H1 (cell line): ENCODE measurements around the gene CNGB1. TPM values are rescaled to one million over a fixed set of nuclear protein-coding genes. Genes with fewer than 3 reads are reported as not detected.

Experiments
- BACH1 ChIP-seq: IDR thresholded peaks from 2 replicates; pipeline ENCODE4 v1.6.1; 2012; ENCODE audit warnings: low read length, improper control_type of control experiment
- BRCA1 ChIP-seq: IDR thresholded peaks from 2 replicates; pipeline ENCODE4 v1.6.1; 2012; ENCODE audit warnings: low read depth, low read length, improper control_type of control experiment
- CHD1 ChIP-seq: IDR thresholded peaks from 2 replicates; pipeline ENCODE4 v1.6.1; 2012; ENCODE audit warnings: low read depth, low read length, improper control_type of control experiment
- JUND ChIP-seq: IDR thresholded peaks from 2 replicates; pipeline ENCODE4 v1.6.1; 2011; ENCODE audit warnings: mild to moderate bottlenecking, improper control_type of control experiment, low read length
- KDM1A ChIP-seq: fragments of 200-600, 300-600 bp; sonication (generic); IDR thresholded peaks from 2 replicates; pipeline ENCODE4 v1.7.1; 2016; ENCODE audit warnings: mild to moderate bottlenecking, low read length, borderline replicate concordance
- KDM4A ChIP-seq: IDR thresholded peaks from one replicate; pipeline ENCODE4 v1.7.1; 2012; ENCODE audit warnings: low read depth, mild to moderate bottlenecking, moderate library complexity, low read length, inconsistent platforms; ENCODE audit not compliant: severe bottlenecking
- polyA plus RNA-seq, 7 experiments: library from polyadenylated mRNA; depleted of rRNA in 3 of 7; stranded (reverse) in 5 of 7; unstranded in 2 of 7; fragments of >200 nt in 5 of 7; fragments of 200-250 nt in 2 of 7; gene quantifications; 1 replicate in 5 of 7; 2 replicates in 1 of 7; 4 replicates in 1 of 7; pipeline versions ENCODE4 v1.2.1 to v1.2.3, GENCODE V29; 2011 to 2013; ENCODE audit warnings: missing spikeins in 2 of 7, mixed read lengths in 2 of 7
- total RNA-seq: library from RNA; stranded (reverse); fragmentation: NEBNext Ultra II Directional; extraction: Animal tissue kit (Norgen Biotek cat#: 25700); gene quantifications from 2 replicates; pipeline ENCODE4 v1.2.1, GENCODE V29; 2021

The CNGB1 gene
- total and polyA plus RNA-seq, 2 of the 8 experiments (the other 6 are each of a cell fraction or from before 2014, with no cell fraction given) = not detected

DNA sequence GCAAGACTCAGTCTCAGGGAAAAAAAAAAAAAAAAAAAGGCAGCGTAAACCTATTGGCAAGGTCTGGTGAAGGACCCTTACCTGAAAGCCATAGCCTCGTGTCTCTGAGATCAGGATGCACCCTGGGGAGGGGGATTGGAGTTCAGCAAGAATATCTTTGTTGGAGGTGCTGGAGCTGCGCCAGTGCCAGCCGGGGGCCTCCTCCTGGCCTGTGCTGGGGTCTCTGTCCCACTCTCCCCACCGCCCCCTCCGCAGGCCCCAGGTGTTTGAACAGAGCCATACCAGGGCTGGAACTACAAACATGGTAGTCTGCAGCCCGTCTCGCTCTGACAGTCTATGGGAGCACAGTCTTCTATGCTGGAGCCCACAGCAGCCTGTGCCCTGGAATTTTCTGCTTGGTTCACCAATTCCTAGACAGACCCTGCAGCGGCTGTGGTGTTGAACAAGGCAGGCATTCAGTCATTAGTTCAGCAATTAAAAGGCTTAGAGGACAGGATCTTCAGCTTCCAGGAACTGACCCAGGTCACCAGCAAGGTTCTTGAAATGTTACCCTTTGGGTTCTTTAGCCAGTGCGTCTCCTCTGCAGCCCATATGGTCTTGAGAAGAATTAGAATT lies 126.4 kb downstream of the CNGB1 start (continued):
- TF ChIP-seq KDM4A = no peak
- no peak for TF ChIP-seq KDM1A
- no peak for TF ChIP-seq BRCA1
- no peak for TF ChIP-seq BACH1
- TF ChIP-seq JUND = no peak
- TF ChIP-seq CHD1 = no peak
